GM12891 (cell line): ENCODE measurements around the gene TLL1.

Source experiments
- DNase-seq: peaks from one replicate; pipeline ENCODE4 v3.0.0; 2011; ENCODE audit warnings: low spot score; ENCODE audit not compliant: insufficient read length
- FAIRE-seq: peaks from 2 replicates; lab custom pipeline; 2011; peaks lifted over from hg19 to GRCh38; lab: Jason Lieb, UNC
- PAX5 ChIP-seq: IDR thresholded peaks from 2 replicates; pipeline ENCODE4 v1.6.1; 2011; ENCODE audit warnings: low read length, moderate library complexity, mild to moderate bottlenecking; ENCODE audit not compliant: insufficient read depth, severe bottlenecking
- POLR2A ChIP-seq: IDR thresholded peaks from 2 replicates; pipeline ENCODE4 v1.6.1; 2011; ENCODE audit warnings: low read depth, low read length, control low read depth
- POLR2AphosphoS5 ChIP-seq: IDR thresholded peaks from 2 replicates; pipeline ENCODE4 v1.6.1; 2011; ENCODE audit warnings: low read depth, low read length, control low read depth
- POU2F2 ChIP-seq: IDR thresholded peaks from 2 replicates; pipeline ENCODE4 v1.6.1; 2011; ENCODE audit warnings: low read depth, mild to moderate bottlenecking, control low read depth, low read length, moderate library complexity
- SPI1 ChIP-seq: IDR thresholded peaks from 2 replicates; pipeline ENCODE4 v1.6.1; 2011; ENCODE audit warnings: low read depth, low read length, control low read depth
- TAF1 ChIP-seq: IDR thresholded peaks from 2 replicates; pipeline ENCODE4 v1.6.1; 2011; ENCODE audit warnings: low read depth, low read length, control low read depth

Gene TLL1

DNA sequence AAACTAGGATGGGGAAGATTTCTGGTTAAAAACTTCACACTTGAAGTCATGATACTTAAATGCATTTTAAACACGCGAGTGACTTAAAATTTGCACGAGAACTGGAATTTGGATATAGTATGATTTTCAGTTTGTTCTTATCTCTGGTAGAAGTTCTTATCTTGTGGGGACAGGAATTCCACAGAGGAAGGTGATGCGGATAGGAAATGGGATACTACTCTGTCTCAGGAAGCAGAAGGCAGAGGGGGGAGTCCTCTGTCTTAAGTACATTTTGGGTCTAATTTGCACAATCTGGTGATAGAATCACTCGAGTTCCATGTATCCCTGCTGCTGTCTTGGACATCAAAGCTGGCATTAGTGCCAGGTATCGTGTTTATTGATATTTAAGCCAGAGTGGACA is 53.3 kb downstream of the TLL1 start:
- no peak for FAIRE-seq
- TF ChIP-seq POLR2A (no peak), SPI1 (no peak), TAF1 (no peak), POU2F2 (no peak), PAX5 (no peak), POLR2AphosphoS5 (no peak)

GRCh38 chr4:165927366-165927765 is 54.3 kb downstream of the TLL1 start:
- TF ChIP-seq POU2F2 (no peak), TAF1 (no peak), SPI1 (no peak), PAX5 (no peak), POLR2A (no peak), POLR2AphosphoS5 (no peak)
- DNase-seq (no peak), FAIRE-seq (no peak)

More for the DNA sequence above, 53.3 kb downstream of the TLL1 start:
- DNase-seq: no peak

- DNase-seq (no peak), FAIRE-seq (no peak)
- TF ChIP-seq POLR2AphosphoS5 (no peak), POU2F2 (no peak), TAF1 (no peak), POLR2A (no peak), SPI1 (no peak), PAX5 (no peak)
These were observed 54.8 kb downstream of the TLL1 start for GRCh38 chr4:165927815-165928214.

DNA sequence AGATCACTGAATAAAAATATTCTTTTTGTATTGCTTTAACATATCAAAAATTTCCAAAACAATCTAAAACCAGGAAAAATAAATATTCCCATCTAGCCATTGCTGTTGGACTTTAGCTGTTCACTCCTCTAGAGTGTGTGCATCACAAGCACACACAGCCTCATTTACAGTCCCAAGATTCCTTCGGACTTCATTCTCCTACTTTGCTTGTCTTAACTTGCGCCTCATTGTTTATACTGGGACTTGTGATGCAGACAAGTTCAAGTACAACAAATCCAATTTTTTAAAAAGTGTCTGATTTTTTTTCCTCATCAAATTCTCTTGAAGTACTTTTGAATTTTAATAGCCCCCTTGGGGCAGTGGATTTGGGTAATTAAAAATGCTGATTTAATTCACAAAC is 55.6 kb downstream of the TLL1 start:
- no peak for TF ChIP-seq POU2F2
- TF ChIP-seq PAX5: no peak
- no peak for TF ChIP-seq SPI1
- TF ChIP-seq POLR2AphosphoS5: no peak
- no peak for TF ChIP-seq TAF1
- no peak for TF ChIP-seq POLR2A
- FAIRE-seq: no peak
- no peak for DNase-seq

DNA sequence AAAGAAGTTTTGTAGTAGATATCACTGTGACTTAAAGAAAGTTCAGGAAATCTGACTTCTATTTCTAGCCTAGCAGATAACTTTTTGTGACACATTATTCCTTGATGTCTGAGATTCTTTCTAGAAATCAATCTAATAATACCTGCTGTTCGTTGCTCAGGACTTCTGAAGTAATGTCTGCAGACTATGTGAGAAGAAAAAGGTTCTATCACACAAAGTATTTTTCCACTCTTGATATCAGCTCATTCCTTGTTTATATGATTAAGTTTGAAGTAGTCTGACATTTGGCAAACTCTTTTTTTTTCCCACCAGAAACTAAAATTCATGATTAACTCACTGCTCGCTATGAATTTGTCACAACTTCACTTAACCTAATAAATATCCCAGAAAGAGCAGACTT is 56.6 kb downstream of the TLL1 start:
- no peak for TF ChIP-seq POLR2A
- TF ChIP-seq TAF1: no peak
- TF ChIP-seq POU2F2: no peak
- TF ChIP-seq PAX5: no peak
- no peak for TF ChIP-seq SPI1
- TF ChIP-seq POLR2AphosphoS5: no peak
- FAIRE-seq (no peak), DNase-seq (no peak)

DNA sequence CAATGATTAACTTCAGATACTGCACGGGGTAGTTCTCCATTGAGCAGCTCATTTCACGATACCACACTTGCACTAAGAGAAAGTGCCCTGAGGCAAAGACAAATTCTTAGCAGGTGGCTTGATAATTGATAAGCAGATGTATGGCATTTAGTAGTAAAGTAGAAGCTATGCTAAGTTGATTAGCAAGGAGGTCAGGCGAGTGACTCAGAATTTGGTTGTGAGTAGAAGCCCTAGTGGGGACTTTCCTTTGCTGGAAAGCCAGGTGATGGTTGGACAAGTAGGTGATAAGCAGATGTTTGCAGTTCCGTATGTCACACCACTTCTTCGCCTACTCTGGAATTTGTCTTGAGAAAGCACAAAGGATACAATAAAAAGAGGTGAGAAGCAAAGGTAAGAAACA is 58.7 kb downstream of the TLL1 start:
- FAIRE-seq (no peak), DNase-seq (no peak)
- no peak for TF ChIP-seq POU2F2
- no peak for TF ChIP-seq TAF1
- no peak for TF ChIP-seq PAX5
- no peak for TF ChIP-seq SPI1
- TF ChIP-seq POLR2AphosphoS5: no peak

DNA sequence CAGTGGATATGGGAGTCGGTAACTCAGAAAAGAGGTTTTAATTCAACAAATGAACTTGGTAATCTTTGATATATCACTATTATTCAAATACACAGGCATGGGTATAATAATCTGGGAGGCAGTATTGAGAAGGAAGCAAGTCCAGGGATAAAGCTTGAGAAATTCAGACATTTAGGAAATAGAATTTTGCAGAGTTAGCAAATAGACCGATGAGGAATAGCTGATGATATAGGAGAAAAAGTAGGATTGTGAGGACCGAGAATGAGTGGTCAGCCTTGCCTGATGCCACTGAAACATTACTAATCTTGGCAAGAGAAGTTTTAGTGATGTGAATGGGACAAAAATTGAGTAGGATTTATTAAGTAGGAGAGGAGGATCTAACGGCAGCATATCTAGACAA is 71.9 kb downstream of the TLL1 start:
- DNase-seq (no peak), FAIRE-seq (no peak)
- TF ChIP-seq PAX5 (no peak), TAF1 (no peak), POLR2A (no peak), SPI1 (no peak), POU2F2 (no peak), POLR2AphosphoS5 (no peak)

- DNase-seq (no peak), FAIRE-seq (no peak)
- TF ChIP-seq SPI1: no peak
- no peak for TF ChIP-seq TAF1
- no peak for TF ChIP-seq POLR2A
- no peak for TF ChIP-seq POU2F2
- no peak for TF ChIP-seq POLR2AphosphoS5
- no peak for TF ChIP-seq PAX5
These were observed 73.0 kb downstream of the TLL1 start for GRCh38 chr4:165945991-165946390.

GRCh38 chr4:165947019-165947418 is 74.0 kb downstream of the TLL1 start:
- DNase-seq (no peak), FAIRE-seq (no peak)
- TF ChIP-seq TAF1 (no peak), PAX5 (no peak), POU2F2 (no peak), POLR2AphosphoS5 (no peak), POLR2A (no peak), SPI1 (no peak)

- DNase-seq: no peak
- TF ChIP-seq POLR2AphosphoS5 (no peak), SPI1 (no peak), TAF1 (no peak), POLR2A (no peak), POU2F2 (no peak)
- no peak for FAIRE-seq
These were observed 80.1 kb downstream of the TLL1 start for GRCh38 chr4:165953181-165953580.

- TF ChIP-seq TAF1 (no peak), POLR2A (no peak), POLR2AphosphoS5 (no peak), POU2F2 (no peak)
- FAIRE-seq (no peak), DNase-seq (no peak)
These were observed 90.6 kb downstream of the TLL1 start for GRCh38 chr4:165963621-165964020.

DNA sequence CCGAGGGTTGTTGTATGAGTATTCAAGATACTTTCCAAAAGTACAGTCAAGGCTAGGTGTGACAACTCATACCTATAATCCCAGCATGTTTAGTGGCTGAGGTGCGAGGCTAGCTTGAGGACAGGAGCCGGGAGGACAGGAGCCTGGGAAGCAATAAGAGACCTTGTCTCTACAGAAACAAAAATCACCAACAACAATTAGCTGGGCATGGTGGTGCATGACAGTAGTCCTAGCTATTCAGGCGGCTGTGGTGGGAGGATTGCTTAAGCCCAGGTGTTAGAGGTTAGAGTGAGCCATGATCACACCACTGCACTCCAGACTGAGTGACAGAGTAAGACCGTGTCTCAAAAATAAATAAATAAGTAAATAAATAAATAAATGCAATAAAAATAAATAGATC is 91.6 kb downstream of the TLL1 start:
- TF ChIP-seq POLR2AphosphoS5 (no peak), POU2F2 (no peak), SPI1 (no peak), TAF1 (no peak), PAX5 (no peak), POLR2A (no peak)
- DNase-seq (no peak), FAIRE-seq (no peak)
